Myocyte (in vitro differentiated cells): ENCODE data around the gene NPM3. TPM values are rescaled to one million over a fixed set of nuclear protein-coding genes. Genes with fewer than 3 reads are reported as not detected.
A peak's percentile ranks its signal among the peaks of the same experiment; 100 is the strongest.

Experiments used
- DNase-seq: peaks from one replicate; pipeline ENCODE4 v3.0.0-alpha.2; 2012; ENCODE audit warnings: low read depth
- total RNA-seq: library from RNA; depleted of rRNA; stranded (reverse); fragments of >200 nt; gene quantifications from 2 replicates; pipeline ENCODE4 v1.2.3, GENCODE V29; 2014

NPM3 gene
- total RNA-seq, 1 donor from 2014 or later, result 62.4 TPM

- no peak for DNase-seq
Observed at GRCh38 chr10:101760510-101760909, 22.7 kb downstream of the NPM3 start.

- no peak for DNase-seq
Observed at GRCh38 chr10:101759309-101760247, 23.7 kb downstream of the NPM3 start.

- DNase-seq, result no peak
Observed at GRCh38 chr10:101758858-101759257, 24.4 kb downstream of the NPM3 start.

- DNase-seq, result no peak
Observed at GRCh38 chr10:101752241-101752640, 31.0 kb downstream of the NPM3 start.

GRCh38 chr10:101749047-101750016 is 33.9 kb downstream of the NPM3 start:
- no peak for DNase-seq

GRCh38 chr10:101748496-101748895 is 34.8 kb downstream of the NPM3 start:
- DNase-seq, result no peak

- no peak for DNase-seq
Observed at GRCh38 chr10:101745074-101745696, 38.1 kb downstream of the NPM3 start.

GRCh38 chr10:101744267-101744666 is 39.0 kb downstream of the NPM3 start:
- DNase-seq, result peak; percentile 25

GRCh38 chr10:101741938-101742337 is 41.3 kb downstream of the NPM3 start:
- no peak for DNase-seq

GRCh38 chr10:101736666-101737065 is 46.6 kb downstream of the NPM3 start:
- no peak for DNase-seq

GRCh38 chr10:101732096-101732495 is 51.1 kb downstream of the NPM3 start:
- no peak for DNase-seq

Other genes starting within 250 kb of the NPM3 start
- 15.3 and 16.0 TPM in 2 replicates for gene POLL, start 195.2 kb downstream of the NPM3 start, total RNA-seq
- 45.3 and 69.0 TPM in 2 replicates for gene DPCD, start 195.1 kb downstream of the NPM3 start, total RNA-seq
- 27.7 and 35.1 TPM in 2 replicates for gene FBXW4, start 88.3 kb downstream of the NPM3 start, total RNA-seq
- gene FGF8, start 7.3 kb downstream of the NPM3 start, total RNA-seq, result 0.35 TPM in 1 of 2 replicates, not detected in the other
- 77.9 and 89.4 TPM in 2 replicates for gene OGA, start 35.0 kb upstream of the NPM3 start, total RNA-seq
- 0.45 and 0.83 TPM in 2 replicates for gene KCNIP2, start 60.4 kb upstream of the NPM3 start, total RNA-seq